HL-60 (cell line): Measurements from ENCODE around the gene ACP6.

Experiments used
- DNase-seq, 2 experiments: peaks; one replicate each; pipeline ENCODE4 v3.0.0-alpha.2; 2010 to 2020; ENCODE audit warnings: low read depth in 1 of 2, low spot score in 1 of 2
- H3K27ac ChIP-seq: fragments of 250-450 bp; sonication (Bioruptor Pico); replicated peaks from 2 replicates; pipeline ENCODE4 v1.5.1; 2020; ENCODE audit warnings: mild to moderate bottlenecking, moderate library complexity
- H3K27me3 ChIP-seq: fragments of 250-450 bp; sonication (Bioruptor Pico); 2 replicates; pipeline ENCODE4 v1.5.1; 2021; ENCODE audit warnings: mild to moderate bottlenecking, moderate library complexity; ENCODE audit not compliant: insufficient read depth, poor library complexity, severe bottlenecking
- H3K4me3 ChIP-seq: replicated peaks from 2 replicates; pipeline ENCODE4 v1.5.1; 2011; ENCODE audit warnings: mild to moderate bottlenecking, control low read depth, low read length; ENCODE audit not compliant: insufficient read depth
- CTCF ChIP-seq: IDR thresholded peaks from one replicate; pipeline ENCODE4 v1.5.1; 2011; ENCODE audit warnings: low read length, control low read depth, inconsistent platforms; ENCODE audit not compliant: insufficient read depth
- GABPA ChIP-seq: IDR thresholded peaks from 2 replicates; pipeline ENCODE4 v1.6.1; 2012; ENCODE audit warnings: low read depth
- POLR2AphosphoS5 ChIP-seq: IDR thresholded peaks from 2 replicates; pipeline ENCODE4 v1.6.1; 2012; ENCODE audit warnings: low read depth
- REST ChIP-seq: IDR thresholded peaks from 2 replicates; pipeline ENCODE4 v1.6.1; 2012; ENCODE audit warnings: low read depth; ENCODE audit not compliant: insufficient replicate concordance
- SPI1 ChIP-seq: IDR thresholded peaks from 2 replicates; pipeline ENCODE4 v1.6.1; 2012; ENCODE audit warnings: low read depth, mild to moderate bottlenecking, borderline replicate concordance

The ACP6 gene

GRCh38 chr1:147654511-147654910 lies 15.8 kb downstream of the ACP6 start:
- DNase-seq: no peak
- H3K27me3 ChIP-seq: no peaks in the 10 kb centered on the region
- TF ChIP-seq SPI1 (no peak), REST (no peak), GABPA (no peak), CTCF (no peak), POLR2AphosphoS5 (no peak)
- H3K4me3 ChIP-seq: no peak overlapping the region
- H3K27ac ChIP-seq: no peak overlapping the region

GRCh38 chr1:147652306-147652705 lies 18.0 kb downstream of the ACP6 start:
- Histone ChIP-seq H3K27me3 (no peaks in the 10 kb centered on the region), H3K27ac (no peak overlapping the region), H3K4me3 (no peak overlapping the region)
- TF ChIP-seq SPI1 (no peak), REST (no peak), GABPA (no peak), POLR2AphosphoS5 (no peak), CTCF (no peak)
- no peak for DNase-seq

GRCh38 chr1:147651466-147651865 lies 18.9 kb downstream of the ACP6 start:
- TF ChIP-seq REST (no peak), POLR2AphosphoS5 (no peak), GABPA (no peak)
- H3K27ac ChIP-seq: no peak overlapping the region
- DNase-seq: peak in 1 of 2 experiments; percentile 55
- no peak overlapping the region for H3K4me3 ChIP-seq
- H3K27me3 ChIP-seq: no peaks in the 10 kb centered on the region

- Histone ChIP-seq H3K27me3 (no peaks in the 10 kb centered on the region), H3K27ac (peak overlapping the region; percentile 56), H3K4me3 (no peak overlapping the region)
- TF ChIP-seq GABPA (no peak), POLR2AphosphoS5 (no peak), REST (no peak), SPI1 (no peak; the same call in 1 of the 2 replicates), CTCF (no peak)
- DNase-seq: peak in 1 of 2 experiments; percentile 52
Measured at GRCh38 chr1:147648933-147649332, 21.4 kb downstream of the ACP6 start.
